Loucy (cell line): ENCODE results near the gene SCRN2.

Experiments
- H2AFZ ChIP-seq: fragments of 200-600 bp; sonication (generic); 2 replicates; pipeline ENCODE4 v1.6.0; 2016; ENCODE audit warnings: antibody characterized with exemption, mild to moderate bottlenecking, low read length, moderate library complexity
- H3F3A ChIP-seq: fragments of 200-600 bp; 2 replicates; pipeline ENCODE4 v1.6.0; 2016; ENCODE audit warnings: antibody characterized with exemption, low read depth, mild to moderate bottlenecking
- H3K27me3 ChIP-seq: fragments of 200-600 bp; sonication (generic); 2 replicates; pipeline ENCODE4 v1.6.1; 2014; ENCODE audit warnings: low read length, mild to moderate bottlenecking; ENCODE audit not compliant: insufficient read depth, poor library complexity, severe bottlenecking
- H3K36me3 ChIP-seq: fragments of 200-600 bp; sonication (generic); 2 replicates; pipeline ENCODE4 v1.6.1; 2016; ENCODE audit warnings: low read length; ENCODE audit not compliant: insufficient read depth
- H3K4me1 ChIP-seq: fragments of 200-600 bp; sonication (generic); 2 replicates; pipeline ENCODE4 v1.5.1; 2014; ENCODE audit warnings: low read length, mild to moderate bottlenecking; ENCODE audit not compliant: insufficient read depth, poor library complexity, severe bottlenecking
- H3K4me2 ChIP-seq: fragments of 200-600 bp; sonication (generic); 2 replicates; pipeline ENCODE4 v1.6.0; 2014; ENCODE audit warnings: antibody characterized with exemption, low read length, low read depth, mild to moderate bottlenecking; ENCODE audit not compliant: poor library complexity, severe bottlenecking
- H3K4me3 ChIP-seq: fragments of 200-600 bp; sonication (generic); 2 replicates; pipeline ENCODE4 v1.5.1; 2014; ENCODE audit warnings: low read length, mild to moderate bottlenecking, mixed read lengths; ENCODE audit not compliant: poor library complexity, severe bottlenecking
- H3K79me2 ChIP-seq: fragments of 200-600 bp; sonication (generic); 2 replicates; pipeline ENCODE4 v1.6.1; 2014; ENCODE audit warnings: low read length; ENCODE audit not compliant: insufficient read depth
- H3K9ac ChIP-seq: fragments of 200-600 bp; sonication (generic); 2 replicates; pipeline ENCODE4 v1.6.0; 2014; ENCODE audit warnings: mild to moderate bottlenecking, low read depth, low read length, moderate library complexity; ENCODE audit not compliant: poor library complexity, severe bottlenecking
- H3K9me2 ChIP-seq: fragments of 200-600 bp; sonication (generic); replicated peaks from 2 replicates; pipeline ENCODE4 v1.6.1; 2016; ENCODE audit warnings: low read depth, low read length, mixed read lengths
- H3K9me3 ChIP-seq: fragments of 200-600 bp; sonication (generic); 2 replicates; pipeline ENCODE4 v1.6.1; 2014; ENCODE audit warnings: mild to moderate bottlenecking, antibody characterized with exemption, low read length, low read depth; ENCODE audit not compliant: insufficient read depth
- H4K20me1 ChIP-seq: fragments of 200-600 bp; sonication (generic); 2 replicates; pipeline ENCODE4 v1.6.0; 2014; ENCODE audit warnings: antibody characterized with exemption, low read length, mild to moderate bottlenecking; ENCODE audit not compliant: insufficient read depth, poor library complexity, severe bottlenecking
- EZH2phosphoT487 ChIP-seq: fragments of 200-600 bp; IDR thresholded peaks from 2 replicates; pipeline ENCODE4 v1.6.1; 2018; ENCODE audit warnings: antibody characterized with exemption, mild to moderate bottlenecking, moderate library complexity, borderline replicate concordance
- TF ChIP-seq, protein P1 (sequence below): fragments of 200-600 bp; sonication (generic); conservative IDR thresholded peaks from 2 replicates; pipeline ENCODE4 v1.5.1; 2014; ENCODE audit warnings: mild to moderate bottlenecking, antibody characterized with exemption, low read length

The SCRN2 gene

GRCh38 chr17:47811709-47812108, 29.4 kb downstream of the SCRN2 start:
- peaks cover 10% of the 10 kb centered on the region; the same call in 1 of the 2 replicates for H3K36me3 ChIP-seq
- H3K9me3 ChIP-seq, result no peaks in the 10 kb centered on the region
- no peaks in the 10 kb centered on the region for H3F3A ChIP-seq
- H3K4me3 ChIP-seq, result no peak overlapping the region
- no peak overlapping the region for H3K9ac ChIP-seq
- H3K9me2 ChIP-seq, result no peaks in the 10 kb centered on the region
- no peaks in the 10 kb centered on the region for H4K20me1 ChIP-seq
- no peaks in the 10 kb centered on the region for H3K79me2 ChIP-seq
- H3K4me2 ChIP-seq, result no peak overlapping the region
- H2AFZ ChIP-seq, result no peak overlapping the region
- no peaks in the 10 kb centered on the region for H3K4me1 ChIP-seq
- no peaks in the 10 kb centered on the region for H3K27me3 ChIP-seq
- TF ChIP-seq, protein P1, sequence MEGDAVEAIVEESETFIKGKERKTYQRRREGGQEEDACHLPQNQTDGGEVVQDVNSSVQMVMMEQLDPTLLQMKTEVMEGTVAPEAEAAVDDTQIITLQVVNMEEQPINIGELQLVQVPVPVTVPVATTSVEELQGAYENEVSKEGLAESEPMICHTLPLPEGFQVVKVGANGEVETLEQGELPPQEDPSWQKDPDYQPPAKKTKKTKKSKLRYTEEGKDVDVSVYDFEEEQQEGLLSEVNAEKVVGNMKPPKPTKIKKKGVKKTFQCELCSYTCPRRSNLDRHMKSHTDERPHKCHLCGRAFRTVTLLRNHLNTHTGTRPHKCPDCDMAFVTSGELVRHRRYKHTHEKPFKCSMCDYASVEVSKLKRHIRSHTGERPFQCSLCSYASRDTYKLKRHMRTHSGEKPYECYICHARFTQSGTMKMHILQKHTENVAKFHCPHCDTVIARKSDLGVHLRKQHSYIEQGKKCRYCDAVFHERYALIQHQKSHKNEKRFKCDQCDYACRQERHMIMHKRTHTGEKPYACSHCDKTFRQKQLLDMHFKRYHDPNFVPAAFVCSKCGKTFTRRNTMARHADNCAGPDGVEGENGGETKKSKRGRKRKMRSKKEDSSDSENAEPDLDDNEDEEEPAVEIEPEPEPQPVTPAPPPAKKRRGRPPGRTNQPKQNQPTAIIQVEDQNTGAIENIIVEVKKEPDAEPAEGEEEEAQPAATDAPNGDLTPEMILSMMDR, result no peak
- no peak for TF ChIP-seq EZH2phosphoT487

GRCh38 chr17:47810901-47811635, 30.0 kb downstream of the SCRN2 start:
- H3K4me2 ChIP-seq, result no peak overlapping the region
- H3K9me3 ChIP-seq, result no peaks in the 10 kb centered on the region
- no peaks in the 10 kb centered on the region for H3K4me1 ChIP-seq
- H4K20me1 ChIP-seq, result no peaks in the 10 kb centered on the region
- H3K4me3 ChIP-seq, result no peak overlapping the region
- no peak overlapping the region for H3K9ac ChIP-seq
- no peak overlapping the region for H2AFZ ChIP-seq
- no peaks in the 10 kb centered on the region for H3K9me2 ChIP-seq
- TF ChIP-seq, protein P1, result no peak
- TF ChIP-seq EZH2phosphoT487, result no peak
- H3K79me2 ChIP-seq, result no peaks in the 10 kb centered on the region
- H3K36me3 ChIP-seq, result peaks cover 8% of the 10 kb centered on the region; the same call in 1 of the 2 replicates
- no peaks in the 10 kb centered on the region for H3F3A ChIP-seq
- no peaks in the 10 kb centered on the region for H3K27me3 ChIP-seq

- TF ChIP-seq, protein P1, result no peak
- TF ChIP-seq EZH2phosphoT487, result no peak
- no peaks in the 10 kb centered on the region for H3K79me2 ChIP-seq
- no peak overlapping the region for H3K4me3 ChIP-seq
- no peaks in the 10 kb centered on the region for H3K4me1 ChIP-seq
- no peaks in the 10 kb centered on the region for H4K20me1 ChIP-seq
- no peak overlapping the region for H3K4me2 ChIP-seq
- H3K9me2 ChIP-seq, result no peaks in the 10 kb centered on the region
- H3K9me3 ChIP-seq, result no peaks in the 10 kb centered on the region
- no peak overlapping the region for H2AFZ ChIP-seq
- no peak overlapping the region for H3K9ac ChIP-seq
- H3F3A ChIP-seq, result no peaks in the 10 kb centered on the region
- peaks cover 8% of the 10 kb centered on the region; the same call in 1 of the 2 replicates for H3K36me3 ChIP-seq
- H3K27me3 ChIP-seq, result no peaks in the 10 kb centered on the region
Observed at GRCh38 chr17:47810200-47810821, 30.8 kb downstream of the SCRN2 start.
